ENCODE results near the gene PDXP.
"Not testable (repeated sequence)": the region's sequence is repeated elsewhere in the genome, so short reads cannot be mapped to it uniquely, and the experiment has no call there.

PDXP gene

GRCh38 chr22:37650463-37651136 is 7.9 kb upstream of the PDXP start:
- DNase-seq, result no peak

GRCh38 chr22:37654563-37655251 is 3.8 kb upstream of the PDXP start:
- DNase-seq, result no peak

GRCh38 chr22:37655252-37655563 is 3.3 kb upstream of the PDXP start:
- DNase-seq, result no peak

GRCh38 chr22:37656583-37656982 is 1.9 kb upstream of the PDXP start:
- DNase-seq, result not testable (repeated sequence)

- no peak for DNase-seq
Measured at GRCh38 chr22:37657590-37658132, 862 bp upstream of the PDXP start.

- DNase-seq, result no peak
Measured at GRCh38 chr22:37659066-37659896, 758 bp downstream of the PDXP start.

- no peak for DNase-seq
Measured at GRCh38 chr22:37659897-37660708, 1.6 kb downstream of the PDXP start.

GRCh38 chr22:37660709-37661045 is 2.2 kb downstream of the PDXP start:
- DNase-seq, result no peak

GRCh38 chr22:37661160-37661924 is 2.8 kb downstream of the PDXP start:
- peak; percentile 9 for DNase-seq

- no peak for DNase-seq
Measured at GRCh38 chr22:37662039-37662438, 3.5 kb downstream of the PDXP start.

- DNase-seq, result no peak
Measured at GRCh38 chr22:37663521-37664140, 5.1 kb downstream of the PDXP start.

- DNase-seq, result no peak
Measured at GRCh38 chr22:37664249-37665101, 6.0 kb downstream of the PDXP start.

GRCh38 chr22:37665487-37665886 is 7.0 kb downstream of the PDXP start:
- DNase-seq, result no peak

GRCh38 chr22:37669586-37669985 is 11.1 kb downstream of the PDXP start:
- DNase-seq, result no peak

GRCh38 chr22:37672206-37672919 is 13.8 kb downstream of the PDXP start:
- no peak for DNase-seq

- no peak for DNase-seq
Measured at GRCh38 chr22:37672920-37673455, 14.5 kb downstream of the PDXP start.

GRCh38 chr22:37674248-37674647 is 15.7 kb downstream of the PDXP start:
- DNase-seq, result no peak

GRCh38 chr22:37674951-37675929 is 16.7 kb downstream of the PDXP start, which contains the start of gene LGALS1:
TSS of gene LGALS1 (plus strand) at chr22:37675636. CDS start at chr22:37675703, 67 bp downstream.
- DNase-seq, result peak; percentile 40

Data from NCI-H2029 treated with DMSO at 0.1 percent for 48 hours (cell line).